Ishikawa (cell line): Measurements from ENCODE around the gene CUL2.

ENCODE experiments used
- CEBPB ChIP-seq: IDR thresholded peaks from 2 replicates; pipeline ENCODE4 v1.6.1; 2012
- CREB1 ChIP-seq: IDR thresholded peaks from 2 replicates; pipeline ENCODE4 v1.6.1; 2012; ENCODE audit warnings: low read depth
- EGR1 ChIP-seq: IDR thresholded peaks from 2 replicates; pipeline ENCODE4 v1.6.1; 2012
- EP300 ChIP-seq: IDR thresholded peaks from 2 replicates; pipeline ENCODE4 v1.6.1; 2012; ENCODE audit warnings: borderline replicate concordance
- FOXM1 ChIP-seq: IDR thresholded peaks from 2 replicates; pipeline ENCODE4 v1.6.1; 2012; ENCODE audit warnings: low read depth, borderline replicate concordance
- NFIC ChIP-seq: IDR thresholded peaks from 2 replicates; pipeline ENCODE4 v1.6.1; 2012
- RAD21 ChIP-seq: IDR thresholded peaks from 2 replicates; pipeline ENCODE4 v1.6.1; 2012; ENCODE audit warnings: low read depth
- TAF1 ChIP-seq: IDR thresholded peaks from 2 replicates; pipeline ENCODE4 v1.6.1; 2012; ENCODE audit warnings: low read depth, mild to moderate bottlenecking
- TCF12 ChIP-seq: IDR thresholded peaks from 2 replicates; pipeline ENCODE4 v1.6.1; 2012; ENCODE audit warnings: low read depth
- TEAD4 ChIP-seq: IDR thresholded peaks from 2 replicates; pipeline ENCODE4 v1.6.1; 2012
- YY1 ChIP-seq: IDR thresholded peaks from 2 replicates; pipeline ENCODE4 v1.6.1; 2012; ENCODE audit warnings: low read depth
- ZBTB7A ChIP-seq: IDR thresholded peaks from 2 replicates; pipeline ENCODE4 v1.6.1; 2012; ENCODE audit warnings: low read depth
- TF ChIP-seq, protein P1 (sequence below): IDR thresholded peaks from 2 replicates; pipeline ENCODE4 v1.6.1; 2012; ENCODE audit warnings: low read depth, mild to moderate bottlenecking
- TF ChIP-seq, protein P2 (sequence below): IDR thresholded peaks from 2 replicates; pipeline ENCODE4 v1.6.1; 2012
- TF ChIP-seq, protein P3 (sequence below): IDR thresholded peaks from 2 replicates; pipeline ENCODE4 v1.6.1; 2012

CUL2 gene

DNA sequence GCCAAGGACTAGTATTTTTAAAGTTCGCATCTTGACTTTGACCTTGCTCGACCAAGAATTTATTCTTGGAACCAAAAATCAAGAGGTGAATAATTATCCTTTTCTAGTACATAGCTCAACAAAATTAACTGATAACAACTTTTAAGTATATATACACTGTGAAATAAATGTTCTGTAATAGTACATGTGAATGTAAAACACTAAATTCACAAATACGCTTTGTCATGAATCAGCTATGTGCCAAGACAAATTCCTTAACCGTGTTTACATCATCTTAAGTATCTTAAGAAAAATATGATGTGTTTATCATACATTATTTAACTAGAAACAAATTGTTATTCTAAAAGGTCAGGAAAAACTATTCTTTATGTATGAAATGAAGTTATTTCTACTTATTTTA is 83.3 kb downstream of the CUL2 start:
- TF ChIP-seq ZBTB7A, result no peak

DNA sequence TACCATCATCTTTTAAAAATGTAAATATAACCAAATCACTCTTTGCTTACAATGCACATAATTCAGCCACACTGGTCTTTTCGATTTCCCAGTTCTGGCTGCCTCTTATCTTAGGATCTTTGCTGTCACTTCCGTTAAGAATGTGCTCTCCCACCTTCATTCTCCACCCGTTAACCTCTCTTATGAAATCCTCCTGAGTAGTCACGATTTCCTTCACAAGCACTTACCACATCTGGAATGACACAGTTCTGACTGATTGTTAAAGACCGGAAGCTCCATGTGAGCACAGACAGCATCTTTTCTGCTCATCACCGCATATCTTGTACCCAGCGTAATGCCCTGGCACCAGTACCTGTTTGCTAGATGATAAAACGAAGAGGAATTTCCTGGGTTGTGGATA is 84.3 kb downstream of the CUL2 start:
- TF ChIP-seq, protein P1, sequence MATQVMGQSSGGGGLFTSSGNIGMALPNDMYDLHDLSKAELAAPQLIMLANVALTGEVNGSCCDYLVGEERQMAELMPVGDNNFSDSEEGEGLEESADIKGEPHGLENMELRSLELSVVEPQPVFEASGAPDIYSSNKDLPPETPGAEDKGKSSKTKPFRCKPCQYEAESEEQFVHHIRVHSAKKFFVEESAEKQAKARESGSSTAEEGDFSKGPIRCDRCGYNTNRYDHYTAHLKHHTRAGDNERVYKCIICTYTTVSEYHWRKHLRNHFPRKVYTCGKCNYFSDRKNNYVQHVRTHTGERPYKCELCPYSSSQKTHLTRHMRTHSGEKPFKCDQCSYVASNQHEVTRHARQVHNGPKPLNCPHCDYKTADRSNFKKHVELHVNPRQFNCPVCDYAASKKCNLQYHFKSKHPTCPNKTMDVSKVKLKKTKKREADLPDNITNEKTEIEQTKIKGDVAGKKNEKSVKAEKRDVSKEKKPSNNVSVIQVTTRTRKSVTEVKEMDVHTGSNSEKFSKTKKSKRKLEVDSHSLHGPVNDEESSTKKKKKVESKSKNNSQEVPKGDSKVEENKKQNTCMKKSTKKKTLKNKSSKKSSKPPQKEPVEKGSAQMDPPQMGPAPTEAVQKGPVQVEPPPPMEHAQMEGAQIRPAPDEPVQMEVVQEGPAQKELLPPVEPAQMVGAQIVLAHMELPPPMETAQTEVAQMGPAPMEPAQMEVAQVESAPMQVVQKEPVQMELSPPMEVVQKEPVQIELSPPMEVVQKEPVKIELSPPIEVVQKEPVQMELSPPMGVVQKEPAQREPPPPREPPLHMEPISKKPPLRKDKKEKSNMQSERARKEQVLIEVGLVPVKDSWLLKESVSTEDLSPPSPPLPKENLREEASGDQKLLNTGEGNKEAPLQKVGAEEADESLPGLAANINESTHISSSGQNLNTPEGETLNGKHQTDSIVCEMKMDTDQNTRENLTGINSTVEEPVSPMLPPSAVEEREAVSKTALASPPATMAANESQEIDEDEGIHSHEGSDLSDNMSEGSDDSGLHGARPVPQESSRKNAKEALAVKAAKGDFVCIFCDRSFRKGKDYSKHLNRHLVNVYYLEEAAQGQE, result no peak
- no peak for TF ChIP-seq YY1
- no peak for TF ChIP-seq CREB1
- TF ChIP-seq ZBTB7A, result no peak
- TF ChIP-seq FOXM1, result no peak
- no peak for TF ChIP-seq TEAD4
- TF ChIP-seq NFIC, result no peak

DNA sequence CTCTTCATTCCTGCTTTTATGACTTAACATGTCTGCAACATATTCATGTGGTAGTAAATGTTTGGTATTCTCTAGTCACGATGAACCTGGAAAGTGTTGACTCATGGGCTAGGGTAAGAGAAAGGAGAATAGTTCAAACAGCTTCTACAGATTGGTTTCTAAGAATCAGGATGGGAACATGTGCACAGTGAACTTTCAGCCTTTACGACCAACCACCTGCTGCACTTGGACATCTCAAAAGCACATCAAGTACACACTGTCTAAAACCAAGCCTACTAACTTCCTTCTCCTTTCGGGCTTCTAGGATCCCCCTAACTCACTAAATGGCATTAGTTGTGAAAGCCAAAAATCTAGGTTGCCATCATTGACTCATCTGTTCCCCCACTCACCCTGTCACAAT is 85.5 kb downstream of the CUL2 start:
- TF ChIP-seq CEBPB, result no peak

DNA sequence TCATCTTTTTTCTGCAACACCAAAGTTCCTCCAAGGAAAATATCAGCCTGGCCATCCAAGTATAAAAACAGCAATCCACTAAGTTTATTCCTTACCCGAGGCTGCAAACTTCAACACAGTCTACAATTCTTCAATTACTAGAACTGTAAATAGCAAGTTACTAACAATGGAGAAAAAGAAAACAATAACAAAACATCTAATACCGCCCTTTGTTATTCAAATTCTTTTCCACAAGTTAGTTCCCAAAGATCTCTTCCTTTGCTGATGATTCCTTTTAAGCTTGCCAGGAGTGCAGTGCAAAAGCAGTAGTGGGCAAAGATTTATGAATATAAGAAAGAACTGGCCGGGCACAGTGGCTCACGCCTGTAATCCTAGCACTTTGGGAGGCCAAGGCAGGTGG is 86.2 kb downstream of the CUL2 start:
- TF ChIP-seq EGR1, result no peak
- TF ChIP-seq, protein P2, sequence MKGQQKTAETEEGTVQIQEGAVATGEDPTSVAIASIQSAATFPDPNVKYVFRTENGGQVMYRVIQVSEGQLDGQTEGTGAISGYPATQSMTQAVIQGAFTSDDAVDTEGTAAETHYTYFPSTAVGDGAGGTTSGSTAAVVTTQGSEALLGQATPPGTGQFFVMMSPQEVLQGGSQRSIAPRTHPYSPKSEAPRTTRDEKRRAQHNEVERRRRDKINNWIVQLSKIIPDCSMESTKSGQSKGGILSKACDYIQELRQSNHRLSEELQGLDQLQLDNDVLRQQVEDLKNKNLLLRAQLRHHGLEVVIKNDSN, result no peak
- TF ChIP-seq, protein P3, sequence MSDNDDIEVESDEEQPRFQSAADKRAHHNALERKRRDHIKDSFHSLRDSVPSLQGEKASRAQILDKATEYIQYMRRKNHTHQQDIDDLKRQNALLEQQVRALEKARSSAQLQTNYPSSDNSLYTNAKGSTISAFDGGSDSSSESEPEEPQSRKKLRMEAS, result no peak
- no peak for TF ChIP-seq CEBPB
- no peak for TF ChIP-seq NFIC
- TF ChIP-seq RAD21, result no peak

DNA sequence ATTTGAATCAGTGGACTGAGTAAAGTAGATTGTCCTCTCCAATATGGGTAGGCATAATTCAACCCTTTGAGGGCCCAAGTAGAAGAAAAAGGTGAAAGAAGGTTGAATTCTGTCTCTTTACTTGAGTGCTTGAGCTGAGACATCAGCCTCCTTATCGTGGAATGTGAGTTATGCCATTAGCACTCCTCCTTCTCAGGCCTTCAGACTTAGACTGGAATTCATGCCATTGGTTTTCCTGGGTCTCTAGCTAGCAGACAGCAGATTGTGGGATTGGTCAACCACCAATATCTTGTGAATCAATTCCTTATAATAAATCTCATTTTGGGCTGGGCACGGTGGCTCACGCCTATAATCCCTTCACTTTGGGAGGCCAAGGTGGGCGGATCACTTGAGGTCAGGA is 89.2 kb downstream of the CUL2 start:
- no peak for TF ChIP-seq TCF12
- TF ChIP-seq CREB1, result no peak
- TF ChIP-seq, protein P2, result no peak
- TF ChIP-seq EP300, result no peak
- TF ChIP-seq ZBTB7A, result no peak
- TF ChIP-seq, protein P3, result no peak
- no peak for TF ChIP-seq TAF1
- TF ChIP-seq EGR1, result no peak
- TF ChIP-seq TEAD4, result no peak

DNA sequence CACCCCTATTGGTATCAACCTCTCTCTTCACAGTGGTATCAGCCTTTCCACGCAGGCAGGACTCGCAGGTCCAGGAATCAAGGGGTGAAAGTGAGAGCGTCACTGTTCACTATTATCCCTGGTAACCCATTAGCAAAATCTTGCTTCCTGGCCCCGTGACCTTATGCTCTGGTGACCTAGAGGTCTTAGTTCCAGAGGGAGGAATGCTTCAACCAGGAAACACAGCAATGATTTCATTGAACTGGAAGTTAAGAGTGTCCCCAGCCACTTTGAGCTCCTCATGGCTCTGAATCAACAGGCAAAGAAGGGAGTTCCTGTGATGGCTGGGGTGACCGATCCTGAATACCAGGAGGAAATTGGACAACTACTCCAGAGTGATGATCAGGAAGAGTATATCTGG is 90.6 kb downstream of the CUL2 start:
- no peak for TF ChIP-seq NFIC
- no peak for TF ChIP-seq RAD21
- TF ChIP-seq, protein P3, result no peak

DNA sequence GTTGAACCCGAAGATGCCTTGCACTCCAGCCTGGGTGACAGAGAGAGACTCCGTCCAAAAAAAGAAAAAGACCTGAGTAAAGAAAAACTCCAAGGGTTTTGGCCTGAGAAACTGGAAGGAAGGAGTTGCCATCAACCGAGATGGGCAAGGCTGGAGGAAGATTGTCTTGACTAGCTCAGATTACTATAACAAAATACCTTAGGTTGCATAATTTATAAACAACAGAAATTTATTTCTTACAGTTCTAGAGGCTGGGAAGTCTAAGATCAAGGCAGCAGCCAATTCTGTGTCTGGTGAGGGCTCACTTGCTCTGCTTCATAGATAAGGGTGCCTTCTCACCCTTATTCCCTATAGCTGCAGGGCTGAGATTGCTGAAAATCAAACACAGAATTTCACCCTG is 91.2 kb downstream of the CUL2 start:
- TF ChIP-seq NFIC (no peak), RAD21 (no peak)

DNA sequence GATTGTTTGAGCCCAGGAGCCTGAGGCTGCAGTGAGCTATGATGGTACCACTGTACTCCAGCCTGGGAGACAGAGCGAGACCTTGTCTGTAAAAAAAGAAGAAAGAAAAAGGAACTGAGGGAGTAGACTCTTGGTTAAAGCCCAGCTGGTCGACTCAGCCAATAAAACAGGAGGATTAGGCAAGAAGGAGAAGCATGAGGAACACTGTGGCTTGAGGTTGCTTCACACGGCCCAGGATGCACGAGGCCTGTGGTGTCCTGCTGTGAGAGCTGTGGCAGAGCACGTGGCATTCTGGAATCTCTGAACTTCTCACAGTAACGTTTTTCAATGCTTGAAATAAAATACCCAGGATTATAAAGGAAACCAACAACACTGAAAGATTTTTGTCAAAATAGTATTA is 93.3 kb downstream of the CUL2 start:
- TF ChIP-seq, protein P3, result 0 out of 2 replicates have a peak, but pooled peaks have one; percentile 18
- no peak for TF ChIP-seq TAF1

DNA sequence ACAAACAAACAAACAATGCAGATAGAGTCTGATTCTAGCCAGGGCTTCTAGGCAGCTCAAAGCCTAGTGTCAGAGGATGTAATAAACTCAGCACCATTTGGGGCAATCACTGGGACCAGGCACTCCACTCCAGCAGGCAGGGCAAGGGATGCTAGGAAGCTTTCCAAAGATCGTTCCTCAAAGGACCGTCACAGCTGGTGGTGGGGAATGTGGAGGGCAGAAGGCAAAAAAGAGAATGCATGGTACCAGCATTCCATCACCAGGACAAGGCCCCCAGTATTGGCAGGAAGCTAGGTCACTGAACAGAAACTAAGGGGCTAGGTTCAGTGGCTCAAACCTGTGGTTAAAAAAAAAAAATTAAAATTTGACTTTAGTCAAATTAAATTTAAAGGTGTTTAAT is 94.2 kb downstream of the CUL2 start:
- TF ChIP-seq TCF12 (no peak), TAF1 (no peak), TEAD4 (no peak), CEBPB (no peak), YY1 (no peak), ZBTB7A (no peak), CREB1 (no peak), EGR1 (no peak), FOXM1 (no peak), NFIC (no peak), EP300 (no peak), RAD21 (no peak)
- TF ChIP-seq, protein P2, result no peak
- TF ChIP-seq, protein P1, result no peak
- TF ChIP-seq, protein P3, result no peak
